HL-60 (cell line): ENCODE data around the gene ZNF672.

Experiments used
- DNase-seq, 2 experiments: peaks; one replicate each; pipeline ENCODE4 v3.0.0-alpha.2; 2010 to 2020; ENCODE audit warnings: low read depth in 1 of 2, low spot score in 1 of 2
- H3K27ac ChIP-seq: fragments of 250-450 bp; sonication (Bioruptor Pico); replicated peaks from 2 replicates; pipeline ENCODE4 v1.5.1; 2020; ENCODE audit warnings: mild to moderate bottlenecking, moderate library complexity
- H3K27me3 ChIP-seq: fragments of 250-450 bp; sonication (Bioruptor Pico); 2 replicates; pipeline ENCODE4 v1.5.1; 2021; ENCODE audit warnings: mild to moderate bottlenecking, moderate library complexity; ENCODE audit not compliant: insufficient read depth, poor library complexity, severe bottlenecking
- H3K4me3 ChIP-seq: replicated peaks from 2 replicates; pipeline ENCODE4 v1.5.1; 2011; ENCODE audit warnings: mild to moderate bottlenecking, control low read depth, low read length; ENCODE audit not compliant: insufficient read depth
- GABPA ChIP-seq: IDR thresholded peaks from 2 replicates; pipeline ENCODE4 v1.6.1; 2012; ENCODE audit warnings: low read depth
- POLR2AphosphoS5 ChIP-seq: IDR thresholded peaks from 2 replicates; pipeline ENCODE4 v1.6.1; 2012; ENCODE audit warnings: low read depth
- SPI1 ChIP-seq: IDR thresholded peaks from 2 replicates; pipeline ENCODE4 v1.6.1; 2012; ENCODE audit warnings: low read depth, mild to moderate bottlenecking, borderline replicate concordance
- TF ChIP-seq, protein P1 (sequence below): IDR thresholded peaks from 2 replicates; pipeline ENCODE4 v1.6.1; 2012; ENCODE audit warnings: low read depth; ENCODE audit not compliant: insufficient replicate concordance
- TF ChIP-seq, protein P2 (sequence below): IDR thresholded peaks from one replicate; pipeline ENCODE4 v1.5.1; 2011; ENCODE audit warnings: low read length, control low read depth, inconsistent platforms; ENCODE audit not compliant: insufficient read depth

The ZNF672 gene

DNA sequence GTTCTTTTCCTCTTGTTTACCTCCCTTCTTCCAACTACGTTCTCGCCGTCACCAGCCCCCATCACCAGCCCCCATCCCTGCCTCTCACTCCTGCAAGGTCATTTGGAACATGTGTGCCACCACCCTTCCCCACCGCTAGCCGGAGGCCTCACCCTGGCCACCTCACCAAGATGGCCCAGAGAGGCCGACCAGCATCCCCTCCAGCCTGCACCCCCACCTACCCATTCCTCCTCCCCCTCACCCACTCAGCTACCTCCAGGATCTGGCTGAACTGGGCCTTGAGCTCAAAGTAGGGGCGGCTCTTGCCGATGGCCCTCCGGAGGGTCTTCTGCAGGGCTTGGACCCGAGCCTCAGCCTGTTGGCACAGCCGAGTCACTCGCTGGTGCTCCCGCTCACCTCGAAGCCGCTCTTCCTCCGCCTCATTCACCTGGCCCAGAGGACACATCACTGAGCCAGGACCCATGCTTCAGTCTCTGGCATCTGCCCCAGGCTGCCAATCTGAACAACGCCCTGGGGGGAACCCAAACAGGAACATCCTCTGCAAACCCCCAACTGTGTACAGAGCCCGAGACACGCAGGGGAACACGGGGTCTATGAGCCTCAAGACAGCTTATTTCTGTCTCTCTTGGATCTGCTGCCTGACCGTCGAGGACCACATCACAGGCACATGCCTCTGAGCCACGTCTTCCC, 25.1 kb upstream of the ZNF672 start:
- Histone ChIP-seq H3K4me3 (no peak overlapping the region), H3K27me3 (no peaks in the 10 kb centered on the region), H3K27ac (no peak overlapping the region)
- TF ChIP-seq SPI1 (no peak), POLR2AphosphoS5 (no peak), GABPA (no peak)
- TF ChIP-seq, protein P1, sequence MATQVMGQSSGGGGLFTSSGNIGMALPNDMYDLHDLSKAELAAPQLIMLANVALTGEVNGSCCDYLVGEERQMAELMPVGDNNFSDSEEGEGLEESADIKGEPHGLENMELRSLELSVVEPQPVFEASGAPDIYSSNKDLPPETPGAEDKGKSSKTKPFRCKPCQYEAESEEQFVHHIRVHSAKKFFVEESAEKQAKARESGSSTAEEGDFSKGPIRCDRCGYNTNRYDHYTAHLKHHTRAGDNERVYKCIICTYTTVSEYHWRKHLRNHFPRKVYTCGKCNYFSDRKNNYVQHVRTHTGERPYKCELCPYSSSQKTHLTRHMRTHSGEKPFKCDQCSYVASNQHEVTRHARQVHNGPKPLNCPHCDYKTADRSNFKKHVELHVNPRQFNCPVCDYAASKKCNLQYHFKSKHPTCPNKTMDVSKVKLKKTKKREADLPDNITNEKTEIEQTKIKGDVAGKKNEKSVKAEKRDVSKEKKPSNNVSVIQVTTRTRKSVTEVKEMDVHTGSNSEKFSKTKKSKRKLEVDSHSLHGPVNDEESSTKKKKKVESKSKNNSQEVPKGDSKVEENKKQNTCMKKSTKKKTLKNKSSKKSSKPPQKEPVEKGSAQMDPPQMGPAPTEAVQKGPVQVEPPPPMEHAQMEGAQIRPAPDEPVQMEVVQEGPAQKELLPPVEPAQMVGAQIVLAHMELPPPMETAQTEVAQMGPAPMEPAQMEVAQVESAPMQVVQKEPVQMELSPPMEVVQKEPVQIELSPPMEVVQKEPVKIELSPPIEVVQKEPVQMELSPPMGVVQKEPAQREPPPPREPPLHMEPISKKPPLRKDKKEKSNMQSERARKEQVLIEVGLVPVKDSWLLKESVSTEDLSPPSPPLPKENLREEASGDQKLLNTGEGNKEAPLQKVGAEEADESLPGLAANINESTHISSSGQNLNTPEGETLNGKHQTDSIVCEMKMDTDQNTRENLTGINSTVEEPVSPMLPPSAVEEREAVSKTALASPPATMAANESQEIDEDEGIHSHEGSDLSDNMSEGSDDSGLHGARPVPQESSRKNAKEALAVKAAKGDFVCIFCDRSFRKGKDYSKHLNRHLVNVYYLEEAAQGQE = no peak
- TF ChIP-seq, protein P2, sequence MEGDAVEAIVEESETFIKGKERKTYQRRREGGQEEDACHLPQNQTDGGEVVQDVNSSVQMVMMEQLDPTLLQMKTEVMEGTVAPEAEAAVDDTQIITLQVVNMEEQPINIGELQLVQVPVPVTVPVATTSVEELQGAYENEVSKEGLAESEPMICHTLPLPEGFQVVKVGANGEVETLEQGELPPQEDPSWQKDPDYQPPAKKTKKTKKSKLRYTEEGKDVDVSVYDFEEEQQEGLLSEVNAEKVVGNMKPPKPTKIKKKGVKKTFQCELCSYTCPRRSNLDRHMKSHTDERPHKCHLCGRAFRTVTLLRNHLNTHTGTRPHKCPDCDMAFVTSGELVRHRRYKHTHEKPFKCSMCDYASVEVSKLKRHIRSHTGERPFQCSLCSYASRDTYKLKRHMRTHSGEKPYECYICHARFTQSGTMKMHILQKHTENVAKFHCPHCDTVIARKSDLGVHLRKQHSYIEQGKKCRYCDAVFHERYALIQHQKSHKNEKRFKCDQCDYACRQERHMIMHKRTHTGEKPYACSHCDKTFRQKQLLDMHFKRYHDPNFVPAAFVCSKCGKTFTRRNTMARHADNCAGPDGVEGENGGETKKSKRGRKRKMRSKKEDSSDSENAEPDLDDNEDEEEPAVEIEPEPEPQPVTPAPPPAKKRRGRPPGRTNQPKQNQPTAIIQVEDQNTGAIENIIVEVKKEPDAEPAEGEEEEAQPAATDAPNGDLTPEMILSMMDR = no peak
- no peak for DNase-seq

DNA sequence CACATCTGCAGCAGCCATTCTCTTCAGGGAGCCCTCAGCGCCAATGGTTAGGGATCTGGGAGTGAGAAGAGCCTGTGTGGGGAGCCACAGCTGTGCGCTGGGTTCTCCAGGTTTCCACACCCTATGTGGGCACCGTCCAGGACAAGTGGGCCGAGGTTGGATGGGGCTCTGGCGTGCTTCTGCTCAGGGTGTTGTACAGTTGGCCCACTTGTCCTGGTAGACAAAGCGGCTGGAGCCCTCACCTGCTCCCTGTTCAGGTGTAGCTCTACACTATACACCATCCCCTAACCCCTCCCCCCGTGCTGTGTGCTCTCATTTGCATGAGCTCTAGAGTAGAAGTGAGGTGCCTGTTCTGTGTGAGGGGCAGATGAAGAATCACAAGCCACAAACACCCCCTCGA, 24.5 kb upstream of the ZNF672 start:
- no peak overlapping the region for H3K27ac ChIP-seq
- TF ChIP-seq, protein P2 = no peak
- DNase-seq = no peak
- H3K27me3 ChIP-seq = no peaks in the 10 kb centered on the region
- no peak overlapping the region for H3K4me3 ChIP-seq

DNA sequence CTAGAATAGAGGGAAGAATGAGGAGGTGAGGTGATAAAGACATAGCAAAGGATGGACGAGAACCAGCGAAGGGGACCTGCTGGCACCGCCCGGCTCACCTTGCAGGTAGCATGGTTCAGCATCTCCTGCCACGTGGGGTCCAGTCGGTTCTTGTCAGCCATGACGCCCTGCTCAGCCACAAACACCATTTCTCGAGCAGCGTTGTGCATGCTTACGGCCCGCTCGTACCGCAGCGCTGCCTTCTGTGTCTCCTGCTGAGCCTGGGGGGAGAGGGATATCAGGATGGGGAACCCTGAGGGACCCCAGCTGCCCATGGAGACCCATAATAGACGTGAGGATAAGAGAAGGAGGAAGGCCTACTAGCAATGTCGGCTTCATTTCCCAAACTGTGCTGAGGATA, 23.7 kb upstream of the ZNF672 start:
- TF ChIP-seq POLR2AphosphoS5 (no peak), SPI1 (no peak), GABPA (no peak)
- TF ChIP-seq, protein P2 = no peak
- TF ChIP-seq, protein P1 = no peak

DNA sequence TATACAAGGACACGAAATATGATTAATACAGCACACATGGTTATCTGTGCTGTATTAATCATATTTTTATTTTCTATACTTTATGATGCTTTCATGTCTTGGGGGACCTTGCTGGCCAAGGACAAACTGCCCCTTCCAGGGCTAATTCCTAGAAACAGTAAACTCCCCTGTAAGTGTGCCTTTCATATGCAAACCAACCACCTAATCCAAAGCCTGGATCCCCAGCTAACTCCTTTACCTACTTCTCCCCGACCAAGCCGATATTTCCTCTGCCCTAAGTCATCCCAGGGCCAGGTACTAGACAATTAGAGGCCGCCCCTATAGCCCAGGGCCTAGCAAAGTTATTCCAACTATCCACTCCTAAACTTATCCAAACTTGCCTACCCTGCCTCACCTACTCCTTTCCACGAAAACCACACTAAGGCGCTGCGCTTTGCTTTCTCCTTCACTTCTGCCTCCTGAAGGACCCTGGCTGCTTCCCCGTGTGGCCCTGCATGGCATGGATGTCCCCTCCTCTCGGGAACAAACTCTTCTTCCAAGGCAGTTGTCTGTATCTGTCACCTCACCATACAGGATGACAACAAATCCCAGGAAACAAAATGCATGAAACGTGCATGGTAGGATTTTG, 22.5 kb upstream of the ZNF672 start:
- H3K4me3 ChIP-seq = no peak overlapping the region
- no peak for DNase-seq
- H3K27ac ChIP-seq = peak overlapping the region; percentile 58
- no peaks in the 10 kb centered on the region for H3K27me3 ChIP-seq
- TF ChIP-seq, protein P2 = no peak
- TF ChIP-seq SPI1 (no peak), GABPA (no peak), POLR2AphosphoS5 (no peak)
- TF ChIP-seq, protein P1 = no peak

More for the DNA sequence above, 23.7 kb upstream of the ZNF672 start:
- Histone ChIP-seq H3K27me3 (no peaks in the 10 kb centered on the region), H3K4me3 (no peak overlapping the region), H3K27ac (no peak overlapping the region)
- no peak for DNase-seq
